Occipital lobe (tissue), 2 donors: Measurements from ENCODE around the gene FUCA2. TPM values are rescaled to one million over a fixed set of nuclear protein-coding genes. Genes with fewer than 3 reads are reported as not detected.

Experiments used
- small RNA-seq: library from RNA; depleted of rRNA; stranded (forward); fragments of <200 nt; gene quantifications from one replicate; pipeline ENCODE3, GENCODE V24; 2014
- total RNA-seq: library from RNA; depleted of rRNA; stranded (reverse); fragments of >200 nt; gene quantifications from one replicate; pipeline ENCODE4 v1.2.3, GENCODE V29; 2014

FUCA2 gene
- total RNA-seq, 1 donor from 2014 or later: 13.4 TPM

Small RNA genes lying within 50 kb of the gene (small RNA-seq; reads per million reads assigned to genes)
- gene RNA5SP221: not detected

Other genes starting within 250 kb of the FUCA2 start
- gene ADAT2, start 61.0 kb downstream of the FUCA2 start, total RNA-seq: 5.3 TPM
- 34.8 TPM for gene PEX3, start 60.9 kb downstream of the FUCA2 start, total RNA-seq
- 20.6 TPM for gene PHACTR2, start 166.2 kb upstream of the FUCA2 start, total RNA-seq